NT2/D1 (cell line): ENCODE measurements around the gene FGFR3.

Source experiments
- DNase-seq: peaks from one replicate; pipeline ENCODE4 v3.0.0-alpha.2; 2011; ENCODE audit warnings: low read depth, low spot score
- H3K27me3 ChIP-seq: 2 replicates; pipeline ENCODE4 v1.6.0; 2011; ENCODE audit warnings: mild to moderate bottlenecking; ENCODE audit not compliant: insufficient read length, insufficient read depth
- H3K36me3 ChIP-seq: 2 replicates; pipeline ENCODE4 v1.6.1; 2011; ENCODE audit warnings: mild to moderate bottlenecking, low read length, mixed read lengths; ENCODE audit not compliant: insufficient read depth, insufficient read length
- H3K4me1 ChIP-seq: 2 replicates; pipeline ENCODE4 v1.5.1; 2011; ENCODE audit not compliant: insufficient read depth, insufficient read length
- H3K4me3 ChIP-seq: 2 replicates; pipeline ENCODE4 v1.5.1; 2011; ENCODE audit warnings: low read depth; ENCODE audit not compliant: insufficient read length
- H3K9ac ChIP-seq: 2 replicates; pipeline ENCODE4 v1.6.0; 2011; ENCODE audit warnings: low read depth; ENCODE audit not compliant: insufficient read length
- H3K9me3 ChIP-seq: 2 replicates; pipeline ENCODE4 v1.5.1; 2011; ENCODE audit warnings: mild to moderate bottlenecking, low read length; ENCODE audit not compliant: insufficient read depth
- SUZ12 ChIP-seq: IDR thresholded peaks from 2 replicates; pipeline ENCODE4 v1.6.1; 2011; ENCODE audit not compliant: insufficient read length, insufficient read depth; ENCODE audit errors: extremely low read depth
- YY1 ChIP-seq: IDR thresholded peaks from 2 replicates; pipeline ENCODE4 v1.6.1; 2011; ENCODE audit not compliant: insufficient read length, insufficient read depth
- ZNF274 ChIP-seq: IDR thresholded peaks from 2 replicates; pipeline ENCODE4 v1.6.1; 2011; ENCODE audit warnings: mild to moderate bottlenecking, low read depth, low read length

The FGFR3 gene

DNA sequence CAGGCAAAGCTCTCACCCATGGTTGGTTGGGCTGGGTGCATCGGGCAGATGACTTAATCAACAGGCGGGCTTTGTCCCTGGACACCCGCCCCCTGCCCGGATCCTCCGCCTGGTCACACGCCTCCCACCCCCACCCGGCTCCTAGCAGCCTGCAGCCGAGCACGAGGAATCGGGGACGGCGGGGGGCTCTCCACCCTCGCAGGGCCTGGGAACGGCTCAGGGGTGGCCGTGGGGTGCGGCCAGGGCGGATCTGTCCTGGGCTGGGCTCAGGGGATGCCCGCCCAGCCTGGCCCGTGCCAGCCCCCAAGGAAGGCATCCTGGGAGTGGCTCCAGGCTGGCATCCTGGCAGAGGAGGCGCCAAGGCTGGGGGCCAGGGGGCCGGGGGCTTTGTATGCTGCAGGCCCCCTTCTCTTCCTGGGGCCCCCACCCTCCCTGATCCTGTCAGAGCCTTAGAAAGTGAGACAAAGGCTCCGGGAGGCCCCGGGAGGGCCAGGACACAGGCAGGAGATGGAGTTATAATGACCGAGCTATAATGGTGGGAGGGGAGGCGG, 32.5 kb upstream of the FGFR3 start:
- Histone ChIP-seq H3K4me1 (peaks cover 40% of the 10 kb centered on the region), H3K9ac (no peak overlapping the region), H3K4me3 (no peak overlapping the region), H3K36me3 (no peaks in the 10 kb centered on the region), H3K9me3 (no peaks in the 10 kb centered on the region), H3K27me3 (peaks cover 5% of the 10 kb centered on the region)
- DNase-seq: no peak
- TF ChIP-seq ZNF274: no peak
- no peak for TF ChIP-seq YY1

GRCh38 chr4:1761130-1761689, 31.9 kb upstream of the FGFR3 start:
- no peak for DNase-seq
- H3K9ac ChIP-seq: no peak overlapping the region
- H3K36me3 ChIP-seq: no peaks in the 10 kb centered on the region
- H3K27me3 ChIP-seq: peaks cover 5% of the 10 kb centered on the region
- H3K9me3 ChIP-seq: no peaks in the 10 kb centered on the region
- no peak overlapping the region for H3K4me3 ChIP-seq
- TF ChIP-seq YY1 (no peak), ZNF274 (no peak), SUZ12 (no peak)
- peaks cover 46% of the 10 kb centered on the region for H3K4me1 ChIP-seq

DNA sequence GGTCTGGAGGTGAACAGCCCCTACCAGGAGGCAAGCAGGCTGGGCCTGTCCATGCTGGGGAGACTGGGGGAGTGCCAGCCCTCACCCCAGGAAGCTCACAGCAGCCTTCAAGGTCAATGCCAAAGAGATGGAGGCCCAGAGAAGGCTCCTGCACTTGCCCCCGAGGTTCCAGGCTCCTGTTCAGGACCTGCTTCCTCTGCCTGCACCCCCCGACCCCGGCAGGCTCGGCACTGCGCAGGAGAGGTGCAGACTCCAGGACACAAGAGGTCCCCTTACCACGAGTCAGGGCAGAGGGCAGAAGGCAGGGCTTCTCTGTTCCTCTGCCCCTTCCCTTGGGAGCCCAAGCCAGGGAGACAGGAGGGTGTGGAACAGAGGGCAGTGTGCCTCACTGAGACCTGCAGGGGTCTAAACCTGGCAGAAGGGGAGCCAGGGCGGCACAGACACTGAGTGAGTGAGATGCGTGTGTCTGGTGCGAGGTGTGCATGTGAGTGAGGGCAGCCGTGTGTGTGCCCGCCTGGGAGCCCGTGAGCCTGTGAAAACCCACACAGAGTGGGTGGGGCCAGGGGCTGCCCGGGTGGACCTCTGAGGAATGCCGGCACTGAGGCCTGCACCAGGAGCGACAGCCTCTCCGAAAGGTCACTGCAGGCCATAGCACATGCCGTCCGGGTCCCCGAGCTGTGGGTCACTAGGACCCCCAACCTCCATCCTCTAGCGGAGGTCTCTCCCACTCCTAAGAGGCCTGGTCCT, 30.7 kb upstream of the FGFR3 start:
- no peaks in the 10 kb centered on the region for H3K9me3 ChIP-seq
- peaks cover 46% of the 10 kb centered on the region for H3K4me1 ChIP-seq
- TF ChIP-seq ZNF274 (no peak), SUZ12 (no peak)
- H3K27me3 ChIP-seq: peaks cover 5% of the 10 kb centered on the region
- DNase-seq: no peak
- H3K9ac ChIP-seq: peak overlapping the region; percentile 56
- no peak overlapping the region for H3K4me3 ChIP-seq
- no peaks in the 10 kb centered on the region for H3K36me3 ChIP-seq

- no peak overlapping the region for H3K9ac ChIP-seq
- no peaks in the 10 kb centered on the region for H3K9me3 ChIP-seq
- no peak overlapping the region for H3K4me3 ChIP-seq
- no peaks in the 10 kb centered on the region for H3K36me3 ChIP-seq
- peaks cover 5% of the 10 kb centered on the region for H3K27me3 ChIP-seq
- TF ChIP-seq YY1 (no peak), SUZ12 (no peak), ZNF274 (no peak)
- no peak for DNase-seq
- H3K4me1 ChIP-seq: peaks cover 46% of the 10 kb centered on the region
Observed at GRCh38 chr4:1763070-1763549, 30.0 kb upstream of the FGFR3 start.

GRCh38 chr4:1763550-1764080, 29.5 kb upstream of the FGFR3 start:
- Histone ChIP-seq H3K36me3 (no peaks in the 10 kb centered on the region), H3K27me3 (peaks cover 5% of the 10 kb centered on the region), H3K9me3 (no peaks in the 10 kb centered on the region), H3K4me3 (no peak overlapping the region), H3K9ac (peak overlapping the region; percentile 21), H3K4me1 (peaks cover 46% of the 10 kb centered on the region)
- DNase-seq: no peak
- TF ChIP-seq ZNF274 (no peak), SUZ12 (no peak), YY1 (no peak)

- no peaks in the 10 kb centered on the region for H3K36me3 ChIP-seq
- peaks cover 48% of the 10 kb centered on the region for H3K4me1 ChIP-seq
- H3K9me3 ChIP-seq: no peaks in the 10 kb centered on the region
- TF ChIP-seq ZNF274 (no peak), SUZ12 (no peak), YY1 (no peak)
- H3K9ac ChIP-seq: no peak overlapping the region
- no peak for DNase-seq
- H3K27me3 ChIP-seq: peaks cover 5% of the 10 kb centered on the region
- H3K4me3 ChIP-seq: no peak overlapping the region
Observed at GRCh38 chr4:1764670-1765069, 28.4 kb upstream of the FGFR3 start.

DNA sequence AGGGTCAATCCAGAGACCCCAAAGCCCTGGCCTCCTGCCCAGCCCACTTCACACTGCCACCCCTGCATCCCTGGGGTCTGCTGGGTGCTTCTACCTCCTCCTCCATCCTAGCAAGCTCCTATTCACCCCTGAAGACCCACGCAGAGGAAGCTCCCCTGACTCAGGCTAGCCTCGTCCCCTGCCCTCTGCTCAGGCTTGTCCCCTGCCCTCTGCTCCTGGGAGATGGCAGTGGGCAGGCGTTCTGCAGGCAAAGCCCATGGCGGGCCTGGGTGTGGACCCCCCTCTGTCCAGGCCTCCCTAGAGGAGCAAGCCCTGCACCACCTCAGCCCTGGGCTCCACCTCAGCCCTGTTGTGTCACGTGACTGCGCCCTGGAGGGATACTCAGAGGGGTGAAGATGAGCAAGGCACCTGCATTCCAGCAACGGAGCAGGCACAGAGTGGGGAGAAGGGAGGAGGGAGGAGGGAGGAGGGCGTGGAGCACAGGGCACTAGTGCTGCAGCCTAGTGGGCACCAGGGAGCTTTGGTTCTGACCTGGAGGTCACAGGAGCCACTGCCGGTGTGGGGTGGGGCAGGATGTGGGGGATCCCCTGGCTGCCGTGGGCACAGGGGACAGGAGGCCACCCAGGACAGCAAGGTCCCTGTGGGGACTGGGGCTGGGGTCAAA, 27.6 kb upstream of the FGFR3 start:
- Histone ChIP-seq H3K4me1 (peaks cover 41% of the 10 kb centered on the region), H3K9me3 (no peaks in the 10 kb centered on the region), H3K9ac (peak overlapping the region; percentile 89), H3K4me3 (no peak overlapping the region), H3K36me3 (no peaks in the 10 kb centered on the region), H3K27me3 (peaks cover 5% of the 10 kb centered on the region)
- no peak for TF ChIP-seq YY1
- no peak for TF ChIP-seq SUZ12
- no peak for TF ChIP-seq ZNF274
- DNase-seq: no peak
